NCI-H2029 (cell line): ENCODE measurements around the gene AP4B1.

Experiments used
- DNase-seq: peaks from one replicate; lab custom pipeline; 2025; lab: John Stamatoyannopoulos, UW

AP4B1 gene

GRCh38 chr1:113895098-113895497 lies 9.5 kb downstream of the AP4B1 start:
- no peak for DNase-seq

GRCh38 chr1:113893267-113893666 lies 11.3 kb downstream of the AP4B1 start:
- DNase-seq = no peak

GRCh38 chr1:113891631-113892220 lies 12.9 kb downstream of the AP4B1 start:
- no peak for DNase-seq

DNA sequence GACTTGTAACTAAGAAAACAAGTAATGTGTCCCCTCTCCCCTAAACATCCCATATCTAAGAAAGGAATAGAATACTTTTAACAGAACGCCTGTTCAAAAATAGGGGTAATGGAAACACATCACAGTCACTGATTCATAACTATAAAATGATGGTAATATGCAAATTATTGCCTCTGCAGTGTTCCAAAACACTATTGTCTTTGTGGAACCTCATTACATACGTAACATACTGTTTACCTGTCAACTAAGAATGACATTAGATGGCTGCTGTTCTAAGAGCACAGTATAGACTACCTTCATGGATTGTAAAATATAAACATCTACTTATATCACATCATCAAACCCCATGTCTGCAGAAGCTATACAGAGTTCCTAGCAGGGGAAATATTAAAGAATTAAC lies 13.8 kb downstream of the AP4B1 start:
- no peak for DNase-seq

DNA sequence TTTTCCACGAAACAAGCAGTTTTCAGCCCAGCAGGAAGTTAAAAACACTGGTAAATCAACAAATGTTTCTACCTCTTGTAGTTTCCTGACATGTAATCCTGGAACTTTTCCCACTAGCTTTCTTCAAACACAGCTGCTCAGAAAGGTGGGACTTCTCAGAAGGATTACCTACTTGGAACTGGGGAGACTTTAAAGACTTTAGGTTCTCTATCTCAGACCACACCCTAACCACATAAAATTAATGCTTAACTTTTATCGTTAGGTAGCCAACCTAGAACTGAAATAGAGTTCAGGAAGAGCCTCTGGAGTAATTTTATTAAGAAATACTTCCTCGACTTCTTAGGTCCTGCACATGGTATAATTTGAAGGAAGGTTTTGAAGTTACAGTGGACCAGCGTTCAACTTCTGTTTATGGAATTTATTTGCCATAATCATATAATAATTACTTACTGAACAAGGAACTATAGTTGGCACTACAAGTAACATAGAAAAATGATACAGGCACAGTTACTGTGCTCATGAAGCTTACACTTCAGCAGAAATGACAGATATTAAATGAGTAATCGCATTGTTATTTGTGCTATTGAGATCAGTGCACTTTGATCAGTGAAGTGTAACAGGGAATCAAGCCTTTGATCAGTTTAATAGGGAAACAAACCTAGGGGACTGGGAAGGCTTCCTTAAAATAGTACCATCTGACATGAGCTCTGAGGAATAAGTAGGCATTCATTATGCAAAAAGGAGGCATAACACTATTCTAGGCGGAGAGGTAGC lies 17.0 kb downstream of the AP4B1 start, which contains the start of gene BCL2L15:
TSS of gene BCL2L15 (minus strand) at position 180 of the 774 bp plus-strand sequence. CDS start 206 bp downstream, outside the sequence.
- no peak for DNase-seq

- no peak for DNase-seq
These were observed 17.9 kb downstream of the AP4B1 start for GRCh38 chr1:113886417-113887401.

DNA sequence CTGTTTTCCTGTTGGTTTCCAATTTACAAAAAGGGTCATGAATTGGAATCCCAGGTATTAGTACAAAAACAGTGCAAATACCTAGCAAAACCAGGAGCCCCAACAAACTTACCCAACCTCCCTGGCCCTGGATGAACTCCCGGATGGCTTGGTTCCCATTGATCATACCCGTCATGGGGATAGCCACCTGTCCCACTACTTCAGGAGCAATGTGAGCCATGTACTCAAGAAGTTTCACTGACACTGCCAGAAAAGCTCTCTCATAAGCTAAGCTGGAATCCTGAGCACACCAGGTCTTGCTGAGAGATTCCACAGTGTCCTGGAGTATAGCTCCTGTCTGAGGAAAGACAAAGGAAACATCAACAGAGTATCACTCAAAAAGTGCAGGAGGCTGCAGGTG lies 22.9 kb downstream of the AP4B1 start:
- no peak for DNase-seq

DNA sequence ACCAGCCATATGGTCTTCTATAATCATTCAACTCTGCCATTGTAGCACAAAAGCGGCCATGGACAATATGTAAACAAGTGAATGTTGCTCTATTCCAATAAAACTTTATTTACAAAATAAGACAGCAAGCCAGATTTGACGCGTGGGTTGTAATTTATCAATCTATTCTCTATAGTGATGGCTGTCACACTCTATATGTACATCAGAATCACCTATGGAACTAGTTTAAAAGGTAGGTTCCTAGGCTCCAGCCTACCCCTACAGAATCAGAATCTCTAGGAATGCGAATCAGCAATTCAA lies 24.9 kb downstream of the AP4B1 start:
- no peak for DNase-seq

GRCh38 chr1:113876176-113876575 lies 28.4 kb downstream of the AP4B1 start:
- DNase-seq = no peak

DNA sequence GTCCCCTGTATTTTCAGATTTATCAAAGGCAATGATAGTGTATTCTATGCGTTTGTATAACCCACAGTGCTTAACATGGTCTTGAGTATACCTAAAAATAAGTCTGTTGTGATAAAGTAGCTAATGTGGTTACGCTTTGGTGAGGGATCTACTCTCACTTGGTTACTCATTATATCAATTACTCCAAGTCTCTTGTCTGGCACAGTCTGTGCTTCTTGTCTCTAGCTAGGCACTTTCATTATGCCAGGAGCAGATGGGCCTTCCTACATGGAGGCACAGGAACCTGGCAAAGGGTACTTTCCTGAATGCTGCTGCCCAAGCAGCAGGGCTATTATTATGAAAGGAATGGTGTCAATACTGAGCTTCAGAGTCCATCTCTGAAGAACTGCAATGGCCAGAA lies 28.9 kb downstream of the AP4B1 start:
- DNase-seq = no peak

DNA sequence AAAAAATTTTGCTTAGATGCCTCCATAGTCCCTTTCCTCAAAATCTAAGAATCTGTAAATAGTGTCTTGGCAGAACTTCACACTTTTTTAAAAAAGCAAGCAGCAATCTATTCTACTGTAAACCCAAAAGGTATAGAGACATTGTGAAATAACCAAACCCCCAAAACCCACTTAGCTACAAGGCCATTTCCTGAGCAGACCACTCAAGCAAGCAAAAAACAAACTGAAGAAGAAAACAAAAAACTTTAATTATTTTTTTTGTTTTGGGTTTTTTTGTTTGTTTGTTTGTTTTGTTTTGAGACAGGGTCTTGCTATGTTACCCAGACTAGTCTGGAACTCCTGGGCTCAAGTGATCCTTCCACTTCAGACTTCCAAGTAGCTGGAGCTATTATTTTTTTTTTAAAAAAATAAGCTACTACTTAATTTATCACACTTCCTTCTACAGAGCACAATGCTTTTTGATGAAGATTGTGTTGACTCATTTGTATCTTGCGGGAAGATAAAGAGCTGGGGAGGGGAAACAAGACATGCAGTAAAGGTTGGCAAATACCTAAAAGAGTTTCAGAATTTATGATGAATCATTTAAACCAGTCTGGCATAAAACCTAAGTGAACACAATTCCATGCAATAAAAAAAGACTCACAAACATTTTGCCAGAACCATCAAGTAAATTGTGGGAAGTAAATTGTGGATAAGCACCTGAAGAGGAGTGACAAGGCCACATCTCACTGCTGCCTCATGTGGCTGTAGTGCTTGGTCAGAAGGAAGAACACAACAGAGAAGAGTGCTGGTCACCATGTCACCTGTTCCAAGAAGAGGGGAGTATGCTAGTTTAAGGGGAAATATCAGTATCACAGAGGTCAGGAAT lies 30.4 kb downstream of the AP4B1 start:
- no peak for DNase-seq

DNA sequence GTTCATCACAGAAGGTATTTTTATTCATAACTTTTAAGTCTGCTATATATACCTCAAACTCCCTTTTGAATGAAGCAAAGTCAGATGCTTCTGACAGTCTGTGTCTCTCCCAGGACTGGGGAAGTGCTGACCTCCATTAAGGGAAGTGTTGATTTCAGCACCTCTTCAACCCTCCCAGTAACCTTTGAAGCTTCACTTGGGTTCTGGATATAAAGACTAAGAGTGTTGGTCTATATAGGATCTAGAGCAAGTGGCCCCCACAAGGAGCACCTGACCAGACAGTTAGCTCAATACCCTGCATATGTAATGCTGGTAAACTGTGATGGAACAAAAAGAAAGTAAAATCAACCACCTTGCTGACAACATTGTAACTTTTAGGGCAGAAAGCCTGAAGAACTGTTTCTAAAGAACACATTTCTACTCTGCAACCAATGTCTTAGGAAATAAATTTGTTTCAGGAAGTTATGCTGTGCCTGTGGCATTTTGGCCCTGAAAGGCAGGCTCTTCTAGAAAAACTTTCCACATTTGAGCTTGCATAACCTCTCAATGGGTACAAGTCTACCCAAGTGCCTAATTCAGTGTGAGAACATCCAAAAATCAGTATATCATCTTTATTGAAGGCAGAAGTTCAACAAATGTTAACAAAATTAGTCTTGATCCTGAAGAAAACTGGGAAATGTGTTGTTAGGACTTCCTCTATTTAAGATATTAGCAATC lies 32.2 kb downstream of the AP4B1 start:
- no peak for DNase-seq

GRCh38 chr1:113871597-113872113 lies 32.9 kb downstream of the AP4B1 start, which contains the start of gene PTPN22:
PTPN22 (minus strand) TSS chr1:113871712.
- DNase-seq = no peak

DNA sequence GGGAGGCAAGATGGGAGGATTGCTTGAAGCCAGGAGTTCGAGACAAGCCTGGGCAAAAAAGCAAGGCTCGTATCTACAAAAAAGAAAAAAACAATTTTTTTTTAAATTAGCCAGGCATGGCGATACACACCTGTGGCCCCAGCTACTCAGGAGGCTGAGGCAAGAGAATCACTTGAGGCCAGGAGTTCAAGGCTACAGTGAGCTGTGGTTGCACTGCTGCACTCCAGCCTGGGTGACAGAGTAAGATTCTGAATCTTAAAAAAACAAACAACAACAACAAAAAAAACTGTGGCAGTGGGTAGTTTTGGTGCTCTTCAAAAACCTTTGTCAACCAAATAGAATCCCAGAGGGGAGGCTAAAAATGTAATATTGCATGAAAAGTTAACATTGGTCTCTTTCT lies 33.8 kb downstream of the AP4B1 start:
- no peak for DNase-seq

- no peak for DNase-seq
These were observed 36.1 kb downstream of the AP4B1 start for GRCh38 chr1:113868387-113869083.

DNA sequence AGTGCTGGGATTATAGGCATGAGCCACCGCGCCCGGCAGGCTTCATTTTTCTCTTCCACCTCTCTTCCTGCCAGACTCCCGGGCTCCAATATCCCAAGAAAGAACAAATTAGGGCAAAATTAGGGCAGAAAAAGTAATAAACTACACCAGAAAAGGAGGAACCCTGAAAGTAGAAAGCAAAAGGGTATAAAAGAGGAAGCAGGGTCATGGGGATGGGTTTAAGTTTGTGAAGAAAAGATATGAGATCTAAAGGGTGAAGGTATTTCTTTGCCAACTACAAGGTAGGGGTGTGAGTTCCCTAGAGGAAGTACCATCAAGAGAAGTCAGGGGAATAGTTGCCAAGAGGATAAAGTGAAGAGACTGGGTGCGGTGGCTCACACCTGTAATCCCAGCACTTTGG lies 43.0 kb downstream of the AP4B1 start:
- no peak for DNase-seq

- DNase-seq = no peak
These were observed 43.7 kb downstream of the AP4B1 start for GRCh38 chr1:113860891-113861290.

DNA sequence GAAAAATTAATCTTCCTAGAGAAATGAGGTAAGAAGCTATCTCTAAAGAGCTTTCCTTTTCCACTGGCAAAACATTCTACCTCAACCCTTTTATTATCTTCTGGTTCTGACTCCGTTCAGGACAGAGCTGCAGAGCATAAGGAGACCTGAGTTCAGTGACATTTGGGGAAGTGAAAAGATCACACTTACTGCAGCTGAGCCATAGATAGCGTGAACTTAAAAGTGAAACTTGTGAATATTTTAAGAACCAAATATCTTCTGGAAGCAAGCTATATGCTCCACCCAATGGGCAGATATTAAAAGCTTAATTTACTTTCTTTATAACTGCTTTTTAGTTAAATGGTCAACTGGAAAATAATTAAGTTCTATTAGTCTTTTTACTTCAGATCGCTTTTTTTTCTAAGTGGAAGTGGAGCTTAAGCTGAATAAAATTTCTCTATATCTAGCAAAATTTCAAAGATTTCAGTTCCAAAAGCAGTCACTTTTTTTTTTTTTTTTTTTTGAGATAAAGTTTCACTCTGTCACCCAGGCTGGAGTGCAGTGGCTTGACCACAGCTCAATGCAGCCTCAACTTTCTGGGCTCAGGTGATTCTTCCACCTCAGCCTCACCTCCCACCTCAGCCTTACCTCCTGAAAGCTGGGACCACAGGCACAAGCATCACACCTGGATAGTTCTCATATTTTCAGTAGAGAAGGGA lies 45.0 kb downstream of the AP4B1 start:
- DNase-seq = no peak

- no peak for DNase-seq
These were observed 45.6 kb downstream of the AP4B1 start for GRCh38 chr1:113858982-113859381.

- no peak for DNase-seq
These were observed 46.2 kb downstream of the AP4B1 start for GRCh38 chr1:113858418-113858817.
